ENCODE results near the gene BAG3. TPM values are rescaled to one million over a fixed set of nuclear protein-coding genes. Genes with fewer than 3 reads are reported as not detected.

Gene BAG3
- total RNA-seq, 6 experiments from 2014 or later, result 12.5 to 26.0 (median 18.2) TPM

DNA sequence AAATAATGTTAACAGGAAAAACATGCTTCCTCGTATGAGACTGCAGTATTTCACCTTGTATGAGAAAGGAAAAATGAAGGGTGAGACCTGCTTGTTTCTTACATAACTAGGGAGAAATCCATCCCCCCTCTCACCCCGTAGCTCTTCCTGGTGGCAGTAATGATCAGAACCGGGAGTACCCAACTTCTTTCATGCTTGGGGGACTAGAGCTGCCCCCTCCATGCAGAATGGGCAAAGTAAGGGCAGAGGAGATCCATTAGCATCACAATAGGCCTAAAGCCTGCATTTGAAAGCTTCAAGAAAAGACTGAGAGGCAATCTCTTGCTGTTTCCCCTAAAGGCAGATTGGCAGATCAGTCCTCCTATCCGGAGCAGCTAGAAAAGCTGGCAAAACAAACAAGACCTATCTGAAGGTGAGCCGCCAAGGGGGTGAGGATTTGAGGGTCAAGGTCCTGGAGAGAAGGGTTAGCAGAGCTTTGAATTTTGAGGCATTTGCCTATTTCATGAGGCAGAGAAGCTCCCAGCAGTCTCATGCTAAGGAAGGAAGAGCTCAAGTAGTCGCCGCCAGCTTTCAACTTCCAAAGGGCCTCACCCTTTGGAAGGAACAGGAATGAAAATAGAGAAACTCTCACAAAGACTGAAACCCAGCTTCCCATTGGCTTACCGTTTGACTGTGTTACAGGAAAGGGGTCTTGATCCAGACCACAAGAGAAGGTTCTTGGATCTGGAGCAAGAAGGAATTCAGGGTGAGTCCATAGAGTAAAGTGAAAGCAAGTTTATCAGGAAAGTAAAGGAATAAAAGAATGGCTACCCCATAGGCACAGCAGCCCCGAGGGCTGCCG lies 36.2 kb downstream of the BAG3 start:
- Histone ChIP-seq H3K27me3 (no peaks in the 10 kb centered on the region), H3K4me1 (no peaks in the 10 kb centered on the region), H3K36me3 (no peaks in the 10 kb centered on the region), H3K4me3 (no peak overlapping the region), H3K9me3 (no peaks in the 10 kb centered on the region), H3K27ac (no peak overlapping the region)
- 42% methylated on average over 7 of the region's 10 CpGs for WGBS (ENCODE audit: insufficient coverage, low coverage, low lambda C conversion rate, missing lambda C conversion rate)
- DNase-seq (no peak), ATAC-seq (no peak)
- TF ChIP-seq POLR2A (IDR thresholded peaks at IDR 0.05), result no peak
- TF ChIP-seq, protein P1, sequence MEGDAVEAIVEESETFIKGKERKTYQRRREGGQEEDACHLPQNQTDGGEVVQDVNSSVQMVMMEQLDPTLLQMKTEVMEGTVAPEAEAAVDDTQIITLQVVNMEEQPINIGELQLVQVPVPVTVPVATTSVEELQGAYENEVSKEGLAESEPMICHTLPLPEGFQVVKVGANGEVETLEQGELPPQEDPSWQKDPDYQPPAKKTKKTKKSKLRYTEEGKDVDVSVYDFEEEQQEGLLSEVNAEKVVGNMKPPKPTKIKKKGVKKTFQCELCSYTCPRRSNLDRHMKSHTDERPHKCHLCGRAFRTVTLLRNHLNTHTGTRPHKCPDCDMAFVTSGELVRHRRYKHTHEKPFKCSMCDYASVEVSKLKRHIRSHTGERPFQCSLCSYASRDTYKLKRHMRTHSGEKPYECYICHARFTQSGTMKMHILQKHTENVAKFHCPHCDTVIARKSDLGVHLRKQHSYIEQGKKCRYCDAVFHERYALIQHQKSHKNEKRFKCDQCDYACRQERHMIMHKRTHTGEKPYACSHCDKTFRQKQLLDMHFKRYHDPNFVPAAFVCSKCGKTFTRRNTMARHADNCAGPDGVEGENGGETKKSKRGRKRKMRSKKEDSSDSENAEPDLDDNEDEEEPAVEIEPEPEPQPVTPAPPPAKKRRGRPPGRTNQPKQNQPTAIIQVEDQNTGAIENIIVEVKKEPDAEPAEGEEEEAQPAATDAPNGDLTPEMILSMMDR (IDR thresholded peaks at IDR 0.05), result no peak
- intact Hi-C loops (cut with DNase I), result loop anchor here in 1 of 2 donors (5.0 kb wide), 1 partner anchor 170 kb away; no protein-coding TSS in a partner anchor

DNA sequence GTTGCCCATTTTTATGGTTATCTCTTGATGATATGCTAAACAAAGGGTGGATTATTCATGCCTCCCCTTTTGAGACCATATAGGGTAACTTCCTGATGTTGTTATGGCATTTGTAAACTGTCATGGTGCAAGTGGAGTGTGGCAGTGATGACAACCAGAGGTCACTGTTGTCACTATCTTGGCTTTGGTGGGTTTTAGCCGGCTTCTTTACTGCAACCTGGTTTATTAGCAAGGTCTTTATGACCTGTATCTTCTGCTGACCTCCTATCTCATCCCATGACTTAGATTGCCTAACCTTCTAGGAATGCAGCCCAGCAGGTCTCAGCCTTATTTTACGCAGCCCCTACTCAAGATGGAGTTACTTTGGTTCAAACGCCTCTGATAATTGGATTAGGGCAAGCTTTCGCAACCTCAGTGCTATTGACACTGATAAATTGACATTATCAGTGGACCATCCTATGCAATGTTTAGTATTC lies 36.9 kb downstream of the BAG3 start:
- no peak for ATAC-seq
- Histone ChIP-seq H3K27ac (no peak overlapping the region), H3K4me1 (no peaks in the 10 kb centered on the region), H3K9me3 (no peaks in the 10 kb centered on the region), H3K36me3 (no peaks in the 10 kb centered on the region), H3K27me3 (no peaks in the 10 kb centered on the region), H3K4me3 (no peak overlapping the region)
- DNase-seq, result no peak
- TF ChIP-seq, protein P1 (IDR thresholded peaks at IDR 0.05), result no peak
- TF ChIP-seq POLR2A (IDR thresholded peaks at IDR 0.05), result no peak
- 64% methylated on average over 4 of the region's 4 CpGs for WGBS (ENCODE audit: insufficient coverage, low coverage, low lambda C conversion rate, missing lambda C conversion rate)
- intact Hi-C loops (cut with DNase I), result loop anchor here in 1 of 2 donors (5.0 kb wide), 1 partner anchor 169 kb away; no protein-coding TSS in a partner anchor

DNA sequence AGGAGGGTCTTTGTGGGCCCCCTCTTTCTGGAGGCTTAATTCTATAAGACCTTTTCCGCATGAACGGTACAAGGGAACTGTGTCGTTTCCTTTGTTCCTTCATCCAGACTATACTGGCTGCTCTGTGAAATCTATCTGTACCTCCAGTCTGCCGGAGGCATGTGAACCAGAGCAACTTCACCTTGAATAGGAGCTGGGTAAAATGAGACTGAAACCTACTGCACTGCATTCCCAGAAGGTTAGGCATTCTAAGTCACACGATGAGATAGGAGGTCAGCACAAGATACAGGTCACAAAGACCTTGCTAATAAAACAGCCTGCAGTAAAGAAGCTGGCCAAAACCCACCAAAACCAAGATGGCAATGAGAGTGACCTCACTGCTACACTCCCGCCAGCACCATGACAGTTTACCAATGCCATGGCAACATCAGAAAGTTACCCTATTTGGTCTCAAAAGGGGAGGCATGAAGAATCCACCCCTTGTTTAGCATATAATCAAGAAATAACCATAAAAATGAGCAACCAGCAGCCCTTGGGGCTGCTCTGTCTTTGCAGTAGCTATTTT lies 37.9 kb downstream of the BAG3 start:
- ATAC-seq (no peak), DNase-seq (no peak)
- Histone ChIP-seq H3K36me3 (no peaks in the 10 kb centered on the region), H3K4me1 (no peaks in the 10 kb centered on the region), H3K27me3 (no peaks in the 10 kb centered on the region), H3K4me3 (no peak overlapping the region), H3K9me3 (no peaks in the 10 kb centered on the region), H3K27ac (no peak overlapping the region)
- TF ChIP-seq, protein P1 (IDR thresholded peaks at IDR 0.05), result no peak
- no peak for TF ChIP-seq POLR2A (IDR thresholded peaks at IDR 0.05)
- WGBS (ENCODE audit: insufficient coverage, low coverage, low lambda C conversion rate, missing lambda C conversion rate), result 97% methylated on average over 4 of the region's 6 CpGs
- intact Hi-C loops (cut with DNase I), result loop anchor here in 1 of 2 donors (5.0 kb wide), 1 partner anchor 168 kb away; no protein-coding TSS in a partner anchor

DNA sequence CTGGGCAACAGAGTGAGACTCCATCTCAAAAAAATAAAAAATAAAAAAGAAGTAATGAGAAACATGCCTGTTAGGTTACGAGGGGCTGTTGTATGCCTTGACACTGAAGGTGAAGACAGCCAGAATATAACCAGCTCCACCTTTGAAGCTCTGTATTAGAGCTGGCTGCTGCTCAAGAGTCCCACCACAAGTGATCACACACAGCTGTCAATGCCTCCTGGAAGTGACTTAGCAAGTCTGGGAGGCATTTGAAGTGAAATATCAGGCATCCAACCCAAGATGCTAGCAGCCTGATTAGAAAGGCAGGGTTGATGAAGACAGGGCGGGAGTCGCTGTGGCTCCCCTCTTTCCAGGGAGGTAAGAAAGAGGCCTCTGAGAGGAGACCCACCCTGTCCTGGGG lies 40.5 kb downstream of the BAG3 start:
- no peaks in the 10 kb centered on the region for H3K9me3 ChIP-seq
- intact Hi-C loops (cut with DNase I), result no loop called here
- 83% methylated on average over 1 of the region's 3 CpGs for WGBS (ENCODE audit: insufficient coverage, low coverage, low lambda C conversion rate, missing lambda C conversion rate)
- H3K4me3 ChIP-seq, result no peak overlapping the region
- DNase-seq, result no peak
- TF ChIP-seq, protein P1 (IDR thresholded peaks at IDR 0.05), result no peak
- no peak for TF ChIP-seq POLR2A (IDR thresholded peaks at IDR 0.05)
- no peak for ATAC-seq
- no peaks in the 10 kb centered on the region for H3K36me3 ChIP-seq
- H3K4me1 ChIP-seq, result no peaks in the 10 kb centered on the region
- H3K27me3 ChIP-seq, result no peaks in the 10 kb centered on the region
- no peak overlapping the region for H3K27ac ChIP-seq

All from right lobe of liver (tissue), 6 donors.